ENCODE results near the gene STON2.

STON2 gene

GRCh38 chr14:81309511-81309910 is 90.6 kb downstream of the STON2 start:
- TF ChIP-seq CTCF (IDR thresholded peaks at IDR 0.05; ENCODE audit: control insufficient read depth, insufficient read depth, low read depth, low read length, missing control alignments) = no peak

GRCh38 chr14:81305743-81306142 is 94.4 kb downstream of the STON2 start:
- no peak for DNase-seq (ENCODE audit: low read depth)
- TF ChIP-seq CTCF (IDR thresholded peaks at IDR 0.05; ENCODE audit: control insufficient read depth, insufficient read depth, low read depth, low read length, missing control alignments) = no peak
- no peak overlapping the region for H3K4me3 ChIP-seq (ENCODE audit: control insufficient read depth, low read depth, low read length)

More at GRCh38 chr14:81309511-81309910, 90.6 kb downstream of the STON2 start:
- DNase-seq (ENCODE audit: low read depth) = no peak
- no peak overlapping the region for H3K4me3 ChIP-seq (ENCODE audit: control insufficient read depth, low read depth, low read length)

- no peak for DNase-seq (ENCODE audit: low read depth)
- no peak overlapping the region for H3K4me3 ChIP-seq (ENCODE audit: control insufficient read depth, low read depth, low read length)
- no peak for TF ChIP-seq CTCF (IDR thresholded peaks at IDR 0.05; ENCODE audit: control insufficient read depth, insufficient read depth, low read depth, low read length, missing control alignments)
Measured at GRCh38 chr14:81305065-81305464, 95.1 kb downstream of the STON2 start.

- DNase-seq (ENCODE audit: low read depth) = no peak
- TF ChIP-seq CTCF (IDR thresholded peaks at IDR 0.05; ENCODE audit: control insufficient read depth, insufficient read depth, low read depth, low read length, missing control alignments) = no peak
- H3K4me3 ChIP-seq (ENCODE audit: control insufficient read depth, low read depth, low read length) = no peak overlapping the region
Measured at GRCh38 chr14:81303258-81303935, 96.7 kb downstream of the STON2 start.

GRCh38 chr14:81302638-81303037 is 97.5 kb downstream of the STON2 start:
- no peak overlapping the region for H3K4me3 ChIP-seq (ENCODE audit: control insufficient read depth, low read depth, low read length)
- no peak for DNase-seq (ENCODE audit: low read depth)
- no peak for TF ChIP-seq CTCF (IDR thresholded peaks at IDR 0.05; ENCODE audit: control insufficient read depth, insufficient read depth, low read depth, low read length, missing control alignments)

- no peak for TF ChIP-seq CTCF (IDR thresholded peaks at IDR 0.05; ENCODE audit: control insufficient read depth, insufficient read depth, low read depth, low read length, missing control alignments)
- H3K4me3 ChIP-seq (ENCODE audit: control insufficient read depth, low read depth, low read length) = no peak overlapping the region
- DNase-seq (ENCODE audit: low read depth) = no peak
Measured at GRCh38 chr14:81301813-81302212, 98.3 kb downstream of the STON2 start.

Measured in AG09309 (cell line).